DND-41 (cell line): ENCODE measurements around the gene KLK2.

Experiments used
- ATAC-seq: fragments of 200-7000 bp; cut with Tn5 transposase; 3 replicates; pipeline ENCODE4 v1.9.1; 2021; ENCODE audit warnings: low read depth; ENCODE audit not compliant: insufficient read depth
- DNase-seq: peaks from one replicate; pipeline ENCODE4 v3.0.0-alpha.2; 2020
- H2AFZ ChIP-seq: 2 replicates; pipeline ENCODE4 v1.6.0; 2012; ENCODE audit warnings: low read depth, low read length
- H3K27ac ChIP-seq: 2 replicates; pipeline ENCODE4 v1.5.1; 2012; ENCODE audit warnings: low read length, inconsistent platforms
- H3K27me3 ChIP-seq: fragments of 200-600 bp; sonication (generic); 2 replicates; pipeline ENCODE4 v1.6.0; 2012; ENCODE audit warnings: low read length, mild to moderate bottlenecking, inconsistent platforms; ENCODE audit not compliant: insufficient read depth, poor library complexity
- H3K36me3 ChIP-seq: 2 replicates; pipeline ENCODE4 v1.5.1; 2012; ENCODE audit warnings: low read length, inconsistent platforms; ENCODE audit not compliant: insufficient read depth
- H3K4me1 ChIP-seq: 2 replicates; pipeline ENCODE4 v1.5.1; 2012; ENCODE audit warnings: mild to moderate bottlenecking, low read length; ENCODE audit not compliant: insufficient read depth
- H3K4me2 ChIP-seq: 2 replicates; pipeline ENCODE4 v1.6.0; 2012; ENCODE audit warnings: mild to moderate bottlenecking, moderate library complexity, low read length, inconsistent platforms; ENCODE audit not compliant: insufficient read depth
- H3K4me3 ChIP-seq, 2 experiments: fragments of 200-600 bp in 1 of 2; shearing (Covaris generic) in 1 of 2; 2 replicates each; pipeline ENCODE4 v1.5.1; 2012 to 2016; ENCODE audit warnings: inconsistent platforms in 2 of 2, low read length in 2 of 2, mild to moderate bottlenecking in 2 of 2, low read depth in 1 of 2, moderate library complexity in 1 of 2
- H3K79me2 ChIP-seq: 2 replicates; pipeline ENCODE4 v1.6.0; 2012; ENCODE audit warnings: low read length, inconsistent platforms; ENCODE audit not compliant: insufficient read depth
- H3K9ac ChIP-seq: 2 replicates; pipeline ENCODE4 v1.6.0; 2012; ENCODE audit warnings: low read depth, mild to moderate bottlenecking, inconsistent platforms, low read length, moderate library complexity
- H3K9me3 ChIP-seq: 2 replicates; pipeline ENCODE4 v1.5.1; 2012; ENCODE audit warnings: low read length, moderate library complexity, mild to moderate bottlenecking, inconsistent platforms; ENCODE audit not compliant: insufficient read depth, severe bottlenecking
- H4K20me1 ChIP-seq: 2 replicates; pipeline ENCODE4 v1.6.0; 2012; ENCODE audit warnings: low read length; ENCODE audit not compliant: insufficient read depth
- EZH2 ChIP-seq: IDR thresholded peaks from 3 replicates; pipeline ENCODE4 v1.6.1; 2012; ENCODE audit warnings: borderline replicate concordance, low read depth, mild to moderate bottlenecking, moderate library complexity, low read length, inconsistent platforms; ENCODE audit not compliant: severe bottlenecking
- TF ChIP-seq, protein P1 (sequence below): IDR thresholded peaks from 2 replicates; pipeline ENCODE4 v1.5.1; 2012; ENCODE audit warnings: borderline replicate concordance, low read length, moderate library complexity, mild to moderate bottlenecking; ENCODE audit not compliant: poor library complexity, severe bottlenecking; ENCODE audit errors: extremely low read depth

KLK2 gene

DNA sequence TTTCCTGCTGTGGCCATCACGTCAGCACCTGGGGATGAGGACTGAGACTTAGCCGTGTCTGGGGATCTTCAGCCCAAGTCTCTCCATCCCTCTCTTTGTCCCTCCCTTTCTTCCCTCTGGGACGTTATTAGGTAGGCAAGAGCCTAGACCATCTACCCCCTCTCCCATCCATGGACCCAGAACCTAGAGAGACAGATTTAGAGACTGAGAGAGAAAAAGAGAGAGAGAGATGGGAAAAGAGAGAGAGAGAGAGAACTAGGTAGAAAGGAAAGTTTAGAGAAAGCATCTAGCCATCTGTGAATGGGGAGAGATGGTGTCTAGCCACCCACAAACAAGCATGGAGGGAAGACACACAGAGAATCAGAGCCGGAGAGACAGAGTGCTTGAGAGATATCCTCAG lies 37.5 kb downstream of the KLK2 start:
- ATAC-seq = no peak
- Histone ChIP-seq H3K4me3 (no peak overlapping the region), H3K79me2 (no peaks in the 10 kb centered on the region), H3K9ac (no peak overlapping the region), H3K27me3 (peaks cover 9% of the 10 kb centered on the region), H3K4me1 (no peaks in the 10 kb centered on the region), H3K4me2 (no peak overlapping the region), H3K27ac (no peak overlapping the region), H4K20me1 (no peaks in the 10 kb centered on the region), H2AFZ (no peak overlapping the region), H3K36me3 (no peaks in the 10 kb centered on the region), H3K9me3 (no peaks in the 10 kb centered on the region)
- TF ChIP-seq, protein P1, sequence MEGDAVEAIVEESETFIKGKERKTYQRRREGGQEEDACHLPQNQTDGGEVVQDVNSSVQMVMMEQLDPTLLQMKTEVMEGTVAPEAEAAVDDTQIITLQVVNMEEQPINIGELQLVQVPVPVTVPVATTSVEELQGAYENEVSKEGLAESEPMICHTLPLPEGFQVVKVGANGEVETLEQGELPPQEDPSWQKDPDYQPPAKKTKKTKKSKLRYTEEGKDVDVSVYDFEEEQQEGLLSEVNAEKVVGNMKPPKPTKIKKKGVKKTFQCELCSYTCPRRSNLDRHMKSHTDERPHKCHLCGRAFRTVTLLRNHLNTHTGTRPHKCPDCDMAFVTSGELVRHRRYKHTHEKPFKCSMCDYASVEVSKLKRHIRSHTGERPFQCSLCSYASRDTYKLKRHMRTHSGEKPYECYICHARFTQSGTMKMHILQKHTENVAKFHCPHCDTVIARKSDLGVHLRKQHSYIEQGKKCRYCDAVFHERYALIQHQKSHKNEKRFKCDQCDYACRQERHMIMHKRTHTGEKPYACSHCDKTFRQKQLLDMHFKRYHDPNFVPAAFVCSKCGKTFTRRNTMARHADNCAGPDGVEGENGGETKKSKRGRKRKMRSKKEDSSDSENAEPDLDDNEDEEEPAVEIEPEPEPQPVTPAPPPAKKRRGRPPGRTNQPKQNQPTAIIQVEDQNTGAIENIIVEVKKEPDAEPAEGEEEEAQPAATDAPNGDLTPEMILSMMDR = no peak
- TF ChIP-seq EZH2 = no peak
- no peak for DNase-seq

DNA sequence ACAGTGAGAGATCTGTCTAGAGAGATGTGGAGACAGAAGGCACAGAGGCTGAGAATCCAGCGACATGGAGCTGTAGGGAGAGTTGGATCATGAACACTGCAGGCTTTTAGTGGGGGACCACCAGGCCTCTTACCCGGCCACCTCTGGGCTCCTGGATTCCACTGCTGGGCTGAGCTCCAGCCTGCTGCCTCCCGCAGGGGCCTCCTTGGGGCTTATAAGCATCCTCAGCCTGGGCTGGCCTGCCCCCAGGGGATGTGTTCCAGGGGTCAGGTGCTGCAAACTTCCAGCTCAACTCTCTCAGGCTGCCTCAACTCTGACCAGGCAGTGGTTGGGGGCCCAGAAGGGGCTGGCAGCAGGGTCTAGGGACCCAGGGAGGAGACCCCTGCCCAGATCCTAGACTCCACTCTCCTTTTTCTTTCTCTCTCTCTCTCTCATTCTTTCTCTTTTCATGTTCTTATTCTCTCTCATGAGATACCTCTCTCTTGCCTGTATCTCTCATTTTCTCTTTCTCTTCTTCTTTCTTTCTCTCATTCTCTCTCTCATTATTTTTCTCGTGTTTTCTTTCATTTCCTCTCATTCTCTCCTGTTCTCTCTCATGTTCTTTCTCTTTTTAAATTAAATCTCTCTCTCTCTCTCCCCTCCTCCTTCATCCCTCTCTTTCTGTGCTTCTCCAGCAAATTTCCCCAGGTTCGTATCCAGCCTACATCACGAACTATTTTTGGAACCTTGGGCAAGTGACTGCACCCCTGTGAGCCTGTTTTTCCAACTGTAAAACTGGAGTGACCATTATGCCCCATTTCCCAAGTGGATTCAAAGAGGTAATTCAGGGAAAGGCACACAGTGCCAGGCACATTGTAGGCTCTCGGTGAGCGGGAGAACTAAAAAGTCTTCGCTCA lies 38.2 kb downstream of the KLK2 start, which contains the start of gene KLK4:
Gene KLK4 (minus strand): TSS at position 190 of the 896 bp plus-strand sequence. CDS start 657 bp downstream, outside the sequence.
- no peaks in the 10 kb centered on the region for H4K20me1 ChIP-seq
- H3K27ac ChIP-seq = no peak within 1 kb of the TSS
- H3K4me1 ChIP-seq = no peaks in the 10 kb centered on the region
- no peaks in the 10 kb centered on the region for H3K9me3 ChIP-seq
- H3K27me3 ChIP-seq = peaks cover 12% of the 10 kb centered on the region
- no peaks in the 10 kb centered on the region for H3K79me2 ChIP-seq
- ATAC-seq (no peak), DNase-seq (no peak)
- TF ChIP-seq, protein P1 = no peak
- TF ChIP-seq EZH2 = no peak
- no peak within 1 kb of the TSS for H2AFZ ChIP-seq
- H3K4me3 ChIP-seq = no peak within 1 kb of the TSS
- no peaks in the 10 kb centered on the region for H3K36me3 ChIP-seq
- H3K4me2 ChIP-seq = no peak within 1 kb of the TSS
- H3K9ac ChIP-seq = no peak within 1 kb of the TSS

DNA sequence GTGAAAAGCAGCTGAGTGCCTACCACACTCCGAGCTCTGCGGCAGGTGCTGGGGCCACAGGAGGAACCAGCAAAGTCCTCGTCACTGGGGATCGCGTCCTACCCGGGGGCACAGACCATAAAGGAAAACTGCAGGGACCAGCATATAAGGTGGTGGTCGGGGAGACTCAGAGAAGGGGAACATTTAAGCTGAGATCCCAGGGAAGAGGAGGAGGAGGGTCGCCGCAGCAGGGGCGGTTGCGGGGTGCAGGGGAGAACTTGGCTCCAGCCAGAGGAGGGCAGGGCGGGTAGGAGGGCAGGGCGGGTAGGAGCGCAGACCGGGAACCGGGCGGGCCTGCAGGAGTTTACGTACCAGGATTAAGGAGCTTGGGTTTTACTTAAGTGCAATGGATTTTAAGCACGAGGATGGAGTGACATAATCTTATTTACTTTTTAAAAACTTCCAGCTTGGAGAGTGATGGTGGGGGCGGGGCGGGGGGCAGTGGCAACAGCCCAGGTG lies 38.9 kb downstream of the KLK2 start:
- Histone ChIP-seq H3K4me3 (no peak overlapping the region), H2AFZ (no peak overlapping the region), H3K9me3 (no peaks in the 10 kb centered on the region), H3K9ac (no peak overlapping the region), H4K20me1 (no peaks in the 10 kb centered on the region), H3K4me1 (no peaks in the 10 kb centered on the region), H3K27ac (no peak overlapping the region), H3K27me3 (peaks cover 12% of the 10 kb centered on the region), H3K79me2 (no peaks in the 10 kb centered on the region), H3K36me3 (no peaks in the 10 kb centered on the region), H3K4me2 (no peak overlapping the region)
- no peak for ATAC-seq
- DNase-seq = no peak
- TF ChIP-seq, protein P1 = no peak
- TF ChIP-seq EZH2 = no peak
